ENCODE results near the gene CADPS2.

- TF ChIP-seq, protein P1, sequence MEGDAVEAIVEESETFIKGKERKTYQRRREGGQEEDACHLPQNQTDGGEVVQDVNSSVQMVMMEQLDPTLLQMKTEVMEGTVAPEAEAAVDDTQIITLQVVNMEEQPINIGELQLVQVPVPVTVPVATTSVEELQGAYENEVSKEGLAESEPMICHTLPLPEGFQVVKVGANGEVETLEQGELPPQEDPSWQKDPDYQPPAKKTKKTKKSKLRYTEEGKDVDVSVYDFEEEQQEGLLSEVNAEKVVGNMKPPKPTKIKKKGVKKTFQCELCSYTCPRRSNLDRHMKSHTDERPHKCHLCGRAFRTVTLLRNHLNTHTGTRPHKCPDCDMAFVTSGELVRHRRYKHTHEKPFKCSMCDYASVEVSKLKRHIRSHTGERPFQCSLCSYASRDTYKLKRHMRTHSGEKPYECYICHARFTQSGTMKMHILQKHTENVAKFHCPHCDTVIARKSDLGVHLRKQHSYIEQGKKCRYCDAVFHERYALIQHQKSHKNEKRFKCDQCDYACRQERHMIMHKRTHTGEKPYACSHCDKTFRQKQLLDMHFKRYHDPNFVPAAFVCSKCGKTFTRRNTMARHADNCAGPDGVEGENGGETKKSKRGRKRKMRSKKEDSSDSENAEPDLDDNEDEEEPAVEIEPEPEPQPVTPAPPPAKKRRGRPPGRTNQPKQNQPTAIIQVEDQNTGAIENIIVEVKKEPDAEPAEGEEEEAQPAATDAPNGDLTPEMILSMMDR (IDR thresholded peaks at IDR 0.05) = no peak
- TF ChIP-seq EZH2 (IDR thresholded peaks at IDR 0.05) (no peak), EZH2phosphoT487 (IDR thresholded peaks at IDR 0.05) (no peak)
Measured at GRCh38 chr7:122710916-122711315, 175.3 kb downstream of the CADPS2 start.

All from neural progenitor cell (in vitro differentiated cells).